Natural killer cell (primary cell): ENCODE results near the gene PAX8. TPM values are rescaled to one million over a fixed set of nuclear protein-coding genes. Genes with fewer than 3 reads are reported as not detected.
"Not testable (repeated sequence)": the region's sequence is repeated elsewhere in the genome, so short reads cannot be mapped to it uniquely, and the experiment has no call there.

ENCODE experiments used
- ATAC-seq, 3 donors: fragments of 150-1000 bp in 2 of 3; fragments of 200-7000 bp in 1 of 3; cut with Tn5 transposase; 1 replicate in 1 of 3; 2 replicates in 2 of 3; pipeline ENCODE4 v1.10.0; 2021; ENCODE audit warnings: mild to moderate bottlenecking in 2 of 3, moderate library complexity in 2 of 3
- DNase-seq, 2 donors: peaks; one replicate each; pipeline versions ENCODE4 v3.0.0 to v3.0.0-alpha.2; 2013 to 2021; ENCODE audit warnings: mixed read lengths in 1 of 2
- H3K27ac ChIP-seq: one replicate; pipeline ENCODE4 v1.5.1; 2013; ENCODE audit warnings: mild to moderate bottlenecking, low read length
- H3K27me3 ChIP-seq: one replicate; pipeline ENCODE4 v1.6.1; 2013; ENCODE audit warnings: low read length; ENCODE audit not compliant: control insufficient read depth, insufficient read depth
- H3K36me3 ChIP-seq: one replicate; pipeline ENCODE4 v1.6.1; 2013; ENCODE audit warnings: low read length; ENCODE audit not compliant: control insufficient read depth, insufficient read depth
- H3K4me1 ChIP-seq: one replicate; pipeline ENCODE4 v1.6.1; 2013; ENCODE audit warnings: low read length; ENCODE audit not compliant: control insufficient read depth, insufficient read depth
- H3K4me3 ChIP-seq: one replicate; pipeline ENCODE4 v1.5.1; 2013; ENCODE audit warnings: low read length
- H3K9me3 ChIP-seq: one replicate; pipeline ENCODE4 v1.6.1; 2013; ENCODE audit warnings: low read length; ENCODE audit not compliant: control insufficient read depth, insufficient read depth
- H3K27ac Mint-ChIP-seq, 2 donors: one replicate each; pipeline ENCODE4 v1.8.0; 2022; ENCODE audit warnings: mild to moderate bottlenecking in 2 of 2, mixed read lengths in 2 of 2, moderate library complexity in 1 of 2
- H3K27me3 Mint-ChIP-seq, 2 donors: one replicate each; pipeline ENCODE4 v1.8.0; 2022; ENCODE audit warnings: low read depth in 2 of 2, mixed read lengths in 2 of 2
- H3K36me3 Mint-ChIP-seq: one replicate; pipeline ENCODE4 v1.8.0; 2022; ENCODE audit warnings: mixed read lengths
- H3K4me1 Mint-ChIP-seq, 2 donors: one replicate each; pipeline ENCODE4 v1.8.0; 2022; ENCODE audit warnings: mixed read lengths in 2 of 2
- H3K4me3 Mint-ChIP-seq: one replicate; pipeline ENCODE4 v1.8.0; 2022; ENCODE audit warnings: mild to moderate bottlenecking, moderate library complexity, mixed read lengths
- H3K9me3 Mint-ChIP-seq, 2 donors: one replicate each; pipeline ENCODE4 v1.8.0; 2022; ENCODE audit warnings: mixed read lengths in 2 of 2
- CTCF ChIP-seq: fragments of 200-600 bp; IDR thresholded peaks from one replicate; pipeline ENCODE4 v1.8.0; 2022; ENCODE audit warnings: antibody characterized with exemption
- WGBS: methylation state at CpG from one replicate; pipeline ENCODE4 v1.1.7; 2013; ENCODE audit warnings: missing lambda C conversion rate; ENCODE audit not compliant: insufficient coverage; 5-methylcytosine and 5-hydroxymethylcytosine counted together
- intact Hi-C: fragments of 100-400 bp; cut with micrococcal nuclease; formaldehyde crosslinking; loops from one replicate; pipeline ENCODE4 v1.14.2; 2022
- total RNA-seq, 4 donors: library from RNA; stranded (reverse); fragments of 120-200 nt in 1 of 4; gene quantifications; one replicate each; pipeline versions ENCODE4 v1.2.3 to v1.2.4, GENCODE V29; 2013 to 2022

PAX8 gene
- total RNA-seq, 3 donors from 2014 or later (not counting 1 experiment from before 2014, with no cell fraction given) = 0.57 to 1.2 (median 0.65) TPM

GRCh38 chr2:113309655-113310387 is 31.1 kb upstream of the PAX8 start:
- intact Hi-C loops = no loop called here
- DNase-seq (no peak), ATAC-seq (no peak)
- peaks cover 18% of the 10 kb centered on the region in 2 donors for H3K27me3 Mint-ChIP-seq
- no peak overlapping the region for H3K27ac ChIP-seq
- H3K4me1 Mint-ChIP-seq = no peaks in the 10 kb centered on the region
- TF ChIP-seq CTCF = no peak
- no peaks in the 10 kb centered on the region for H3K9me3 ChIP-seq
- no peaks in the 10 kb centered on the region for H3K36me3 ChIP-seq
- H3K4me3 ChIP-seq = no peak overlapping the region
- H3K27ac Mint-ChIP-seq = no peak overlapping the region
- H3K4me3 Mint-ChIP-seq = no peak overlapping the region
- H3K9me3 Mint-ChIP-seq = no peaks in the 10 kb centered on the region
- H3K4me1 ChIP-seq = no peaks in the 10 kb centered on the region
- no peaks in the 10 kb centered on the region for H3K36me3 Mint-ChIP-seq
- WGBS = 91% methylated on average over 6 of the region's 6 CpGs
- H3K27me3 ChIP-seq = no peaks in the 10 kb centered on the region

GRCh38 chr2:113308784-113309183 is 30.1 kb upstream of the PAX8 start:
- H3K36me3 Mint-ChIP-seq, H3K4me3 ChIP-seq, H3K4me3 Mint-ChIP-seq, ATAC-seq, H3K27ac Mint-ChIP-seq, H3K4me1 Mint-ChIP-seq, H3K9me3 ChIP-seq, H3K9me3 Mint-ChIP-seq, H3K27me3 ChIP-seq, DNase-seq, H3K27ac ChIP-seq, intact Hi-C loops, H3K4me1 ChIP-seq, H3K36me3 ChIP-seq: not testable (repeated sequence)
- peaks cover 18% of the 10 kb centered on the region in 2 donors for H3K27me3 Mint-ChIP-seq

- H3K27me3 ChIP-seq, H3K4me1 Mint-ChIP-seq, ATAC-seq, intact Hi-C loops, H3K4me3 ChIP-seq, H3K27ac Mint-ChIP-seq, H3K27ac ChIP-seq, H3K9me3 ChIP-seq, DNase-seq, H3K36me3 Mint-ChIP-seq, H3K9me3 Mint-ChIP-seq, H3K36me3 ChIP-seq, H3K4me1 ChIP-seq, H3K4me3 Mint-ChIP-seq: not testable (repeated sequence)
- H3K27me3 Mint-ChIP-seq = peaks cover 14 to 18% of the 10 kb centered on the region in 2 donors
- 92% methylated on average over 1 of the region's 4 CpGs for WGBS
These were observed 27.5 kb upstream of the PAX8 start for GRCh38 chr2:113306207-113306606.

GRCh38 chr2:113305749-113306148 is 27.0 kb upstream of the PAX8 start:
- H3K27ac Mint-ChIP-seq, H3K36me3 ChIP-seq, H3K4me1 Mint-ChIP-seq, H3K36me3 Mint-ChIP-seq, H3K27ac ChIP-seq, ATAC-seq, DNase-seq, H3K9me3 Mint-ChIP-seq, H3K9me3 ChIP-seq, intact Hi-C loops, H3K4me3 ChIP-seq, H3K4me3 Mint-ChIP-seq, H3K4me1 ChIP-seq, H3K27me3 ChIP-seq: not testable (repeated sequence)
- peaks cover 14 to 18% of the 10 kb centered on the region in 2 donors for H3K27me3 Mint-ChIP-seq
- 67% methylated on average over 15 of the region's 15 CpGs for WGBS

GRCh38 chr2:113305146-113305545 is 26.4 kb upstream of the PAX8 start:
- no peak for TF ChIP-seq CTCF
- ATAC-seq (no peak), DNase-seq (no peak)
- Histone ChIP-seq H3K27ac (no peak overlapping the region), H3K27me3 (no peaks in the 10 kb centered on the region), H3K36me3 (no peaks in the 10 kb centered on the region), H3K4me1 (no peaks in the 10 kb centered on the region), H3K9me3 (no peaks in the 10 kb centered on the region), H3K4me3 (no peak overlapping the region)
- intact Hi-C loops = no loop called here
- H3K9me3 Mint-ChIP-seq = no peaks in the 10 kb centered on the region
- H3K4me1 Mint-ChIP-seq = no peaks in the 10 kb centered on the region
- no peak overlapping the region for H3K27ac Mint-ChIP-seq
- peaks cover 14 to 18% of the 10 kb centered on the region in 2 donors for H3K27me3 Mint-ChIP-seq
- no peak overlapping the region for H3K4me3 Mint-ChIP-seq
- H3K36me3 Mint-ChIP-seq = no peaks in the 10 kb centered on the region
- 98% methylated on average over 6 of the region's 6 CpGs for WGBS
